ENCODE data around the gene CMIP.

DNA sequence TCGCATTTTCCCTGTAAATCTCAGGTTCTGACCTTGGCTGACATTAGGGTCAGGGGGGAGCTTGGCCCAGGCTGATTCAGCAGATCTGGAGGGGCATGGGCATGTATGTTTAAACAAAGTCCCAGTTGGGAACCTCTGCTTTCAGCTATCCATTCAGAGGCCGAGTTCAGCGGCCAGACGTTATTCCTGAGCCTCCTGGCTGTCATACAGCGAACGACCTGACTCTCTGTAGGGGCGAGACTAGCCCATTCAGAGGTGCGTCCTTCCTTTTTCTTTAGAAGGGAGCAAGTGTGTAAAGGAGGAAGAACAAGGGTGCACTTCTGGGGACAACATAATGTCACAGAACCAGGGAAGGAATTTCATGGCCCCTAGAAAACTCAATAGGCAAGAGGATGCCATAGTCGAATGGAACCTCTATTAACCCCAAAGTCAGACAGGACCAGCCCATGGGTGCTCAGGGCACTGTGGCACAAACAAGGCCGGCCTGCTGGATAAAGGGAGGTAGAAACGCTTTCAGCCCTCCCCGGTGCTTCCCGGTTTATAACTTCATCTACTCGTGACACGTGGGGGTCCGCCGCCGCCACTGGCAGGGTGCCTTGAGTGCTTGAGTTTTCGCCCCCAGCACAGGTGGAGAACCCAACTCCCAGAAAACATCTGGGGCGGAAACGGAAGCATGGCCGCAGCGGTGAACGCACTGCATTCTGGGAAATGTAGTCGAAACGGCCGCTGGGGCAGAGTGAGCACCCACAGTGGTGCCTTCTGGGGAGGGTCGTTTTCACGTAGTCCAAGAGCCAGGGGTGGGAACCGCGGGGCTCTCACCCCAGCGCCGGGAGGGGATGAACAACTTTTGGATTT is 301.3 kb downstream of the CMIP start:
- TF ChIP-seq CTCF (IDR thresholded peaks at IDR 0.05; ENCODE audit: borderline replicate concordance, extremely low read depth, low read length, poor library complexity, severe bottlenecking) (no peak), EZH2 (IDR thresholded peaks at IDR 0.05; ENCODE audit: borderline replicate concordance, low read depth, low read length, severe bottlenecking) (no peak)
